GM12891 (cell line): ENCODE measurements around the gene ABCG4.

Source experiments
- PAX5 ChIP-seq: IDR thresholded peaks from 2 replicates; pipeline ENCODE4 v1.6.1; 2011; ENCODE audit warnings: low read length, moderate library complexity, mild to moderate bottlenecking; ENCODE audit not compliant: insufficient read depth, severe bottlenecking
- POLR2A ChIP-seq: IDR thresholded peaks from 2 replicates; pipeline ENCODE4 v1.6.1; 2011; ENCODE audit warnings: low read depth, low read length, control low read depth
- POLR2AphosphoS5 ChIP-seq: IDR thresholded peaks from 2 replicates; pipeline ENCODE4 v1.6.1; 2011; ENCODE audit warnings: low read depth, low read length, control low read depth
- POU2F2 ChIP-seq: IDR thresholded peaks from 2 replicates; pipeline ENCODE4 v1.6.1; 2011; ENCODE audit warnings: low read depth, mild to moderate bottlenecking, control low read depth, low read length, moderate library complexity
- SPI1 ChIP-seq: IDR thresholded peaks from 2 replicates; pipeline ENCODE4 v1.6.1; 2011; ENCODE audit warnings: low read depth, low read length, control low read depth
- TAF1 ChIP-seq: IDR thresholded peaks from 2 replicates; pipeline ENCODE4 v1.6.1; 2011; ENCODE audit warnings: low read depth, low read length, control low read depth

DNA sequence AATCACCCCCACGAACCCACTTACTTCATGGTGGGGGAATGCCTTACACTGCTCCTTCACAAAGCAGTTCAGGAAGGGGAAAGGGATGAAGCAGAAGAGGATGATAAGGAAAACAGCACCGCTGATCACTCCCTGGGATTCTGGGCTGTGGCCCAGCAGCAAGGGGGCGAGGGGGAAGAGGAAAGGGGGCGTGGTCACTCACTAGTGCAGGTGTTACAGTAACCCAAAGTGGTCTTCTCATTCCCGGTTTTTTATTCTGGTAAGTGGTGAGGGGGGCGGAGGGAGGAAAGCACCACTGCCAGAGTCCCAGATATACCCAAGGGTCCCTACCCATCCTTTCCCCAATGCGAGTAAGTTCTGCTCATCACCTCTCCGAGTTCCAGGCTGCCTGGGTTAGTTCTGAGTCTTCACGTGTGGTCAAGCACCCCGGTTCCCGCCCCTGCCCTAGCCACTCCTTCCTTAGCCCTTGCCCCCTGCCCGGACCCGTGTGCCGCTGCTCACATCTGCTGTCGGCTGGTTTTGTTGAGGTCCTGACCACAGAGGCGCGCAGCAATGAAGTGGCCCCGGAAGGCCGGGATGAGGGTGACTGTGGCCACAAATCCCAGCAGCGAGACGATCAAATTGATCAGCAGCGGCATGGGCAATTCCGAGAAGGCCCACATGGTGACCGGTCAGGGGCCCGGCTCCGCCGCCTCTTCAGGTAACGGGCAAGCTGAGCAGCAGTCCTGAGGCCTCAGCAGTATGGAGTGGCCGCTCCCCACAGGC, 47.7 kb upstream of the ABCG4 start:
- TF ChIP-seq POLR2A (no peak), POLR2AphosphoS5 (no peak), TAF1 (no peak), SPI1 (no peak), PAX5 (no peak), POU2F2 (no peak)
